ENCODE measurements around the gene EXOSC5. TPM values are rescaled to one million over a fixed set of nuclear protein-coding genes. Genes with fewer than 3 reads are reported as not detected.

EXOSC5 gene
- total and polyA plus RNA-seq, 2 donors from 2014 or later = 15.5 to 16.8 TPM

DNA sequence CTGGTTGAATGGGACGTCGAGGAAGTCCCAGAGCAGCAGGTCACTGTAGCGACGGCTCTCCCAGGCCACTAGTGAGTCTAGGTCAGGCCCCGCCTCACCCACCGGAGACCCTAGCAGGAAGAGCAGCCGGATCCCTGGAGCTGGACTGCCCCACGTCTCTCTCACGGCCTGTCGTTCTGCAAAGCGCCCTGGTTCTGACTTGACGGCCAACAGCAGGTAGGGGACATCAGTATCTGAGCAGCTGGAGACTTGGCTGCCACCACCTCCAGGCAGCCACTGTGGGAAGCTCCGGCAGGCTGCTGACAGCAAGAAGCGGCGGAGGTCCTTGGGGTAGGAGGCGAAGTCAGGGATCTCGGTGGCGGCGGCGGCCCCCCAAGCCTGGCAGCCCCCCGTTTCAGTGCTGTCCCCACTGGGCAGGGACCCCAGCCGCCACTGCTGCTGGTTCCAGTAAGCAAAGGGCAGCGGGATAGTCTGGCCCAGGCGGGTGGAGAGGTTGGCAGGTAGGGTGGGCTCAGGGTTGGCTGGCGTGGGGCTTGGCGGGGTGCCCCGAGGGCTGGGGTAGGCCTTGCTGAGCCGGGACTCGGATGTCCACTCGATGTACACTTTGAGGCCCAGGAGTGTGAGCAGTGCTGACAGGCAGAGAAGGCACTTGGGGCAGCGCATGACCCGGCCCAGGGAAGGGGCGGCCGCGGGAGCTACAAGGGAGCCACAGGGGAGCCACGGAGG is 29.1 kb upstream of the EXOSC5 start:
- FAIRE-seq = no peak
- Histone ChIP-seq H3K9ac (ENCODE audit: low read length in 3 of 3) (peak overlapping the region in 1 of 3 donors; percentile 91), H3K4me1 (ENCODE audit: control insufficient read depth in 2 of 3, insufficient read depth in 2 of 3, low read depth in 1 of 3, low read length in 3 of 3) (peaks cover 0 to 23% (median 9%) of the 10 kb centered on the region in 3 donors), H3K9me3 (ENCODE audit: control insufficient read depth in 2 of 3, insufficient read depth in 1 of 3, low read length in 3 of 3) (no peaks in the 10 kb centered on the region), H3K4me3 (ENCODE audit: low read length in 3 of 3) (peak overlapping the region; percentile 21 to 66 (median 55)), H3K27me3 (ENCODE audit: control insufficient read depth, insufficient read depth, low read length) (no peaks in the 10 kb centered on the region), H3K27ac (ENCODE audit: low read depth in 2 of 2, low read length in 2 of 2) (peak overlapping the region in 1 of 2 donors; percentile 74), H3K36me3 (ENCODE audit: control insufficient read depth in 2 of 3, insufficient read depth in 3 of 3, low read length in 3 of 3) (peaks cover 0 to 18% (median 9%) of the 10 kb centered on the region in 3 donors)
- peak in 1 of 5 donors; percentile 81 for DNase-seq
- TF ChIP-seq, protein P1, sequence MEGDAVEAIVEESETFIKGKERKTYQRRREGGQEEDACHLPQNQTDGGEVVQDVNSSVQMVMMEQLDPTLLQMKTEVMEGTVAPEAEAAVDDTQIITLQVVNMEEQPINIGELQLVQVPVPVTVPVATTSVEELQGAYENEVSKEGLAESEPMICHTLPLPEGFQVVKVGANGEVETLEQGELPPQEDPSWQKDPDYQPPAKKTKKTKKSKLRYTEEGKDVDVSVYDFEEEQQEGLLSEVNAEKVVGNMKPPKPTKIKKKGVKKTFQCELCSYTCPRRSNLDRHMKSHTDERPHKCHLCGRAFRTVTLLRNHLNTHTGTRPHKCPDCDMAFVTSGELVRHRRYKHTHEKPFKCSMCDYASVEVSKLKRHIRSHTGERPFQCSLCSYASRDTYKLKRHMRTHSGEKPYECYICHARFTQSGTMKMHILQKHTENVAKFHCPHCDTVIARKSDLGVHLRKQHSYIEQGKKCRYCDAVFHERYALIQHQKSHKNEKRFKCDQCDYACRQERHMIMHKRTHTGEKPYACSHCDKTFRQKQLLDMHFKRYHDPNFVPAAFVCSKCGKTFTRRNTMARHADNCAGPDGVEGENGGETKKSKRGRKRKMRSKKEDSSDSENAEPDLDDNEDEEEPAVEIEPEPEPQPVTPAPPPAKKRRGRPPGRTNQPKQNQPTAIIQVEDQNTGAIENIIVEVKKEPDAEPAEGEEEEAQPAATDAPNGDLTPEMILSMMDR (IDR thresholded peaks at IDR 0.05; ENCODE audit: borderline replicate concordance, extremely low read depth, insufficient read depth) = no peak
- intact Hi-C loops (cut with DNase I) = no loop called here

GRCh38 chr19:41425174-41426115 is 28.3 kb upstream of the EXOSC5 start:
- Histone ChIP-seq H3K9me3 (ENCODE audit: control insufficient read depth in 2 of 3, insufficient read depth in 1 of 3, low read length in 3 of 3) (no peaks in the 10 kb centered on the region), H3K27ac (ENCODE audit: low read depth in 2 of 2, low read length in 2 of 2) (no peak overlapping the region), H3K9ac (ENCODE audit: low read length in 3 of 3) (no peak overlapping the region), H3K36me3 (ENCODE audit: control insufficient read depth in 2 of 3, insufficient read depth in 3 of 3, low read length in 3 of 3) (peaks cover 0 to 19% (median 9%) of the 10 kb centered on the region in 3 donors), H3K4me1 (ENCODE audit: control insufficient read depth in 2 of 3, insufficient read depth in 2 of 3, low read depth in 1 of 3, low read length in 3 of 3) (peaks cover 0 to 22% (median 9%) of the 10 kb centered on the region in 3 donors), H3K27me3 (ENCODE audit: control insufficient read depth, insufficient read depth, low read length) (no peaks in the 10 kb centered on the region), H3K4me3 (ENCODE audit: low read length in 3 of 3) (no peak overlapping the region)
- intact Hi-C loops (cut with DNase I) = no loop called here
- no peak for FAIRE-seq
- TF ChIP-seq, protein P1 (IDR thresholded peaks at IDR 0.05; ENCODE audit: borderline replicate concordance, extremely low read depth, insufficient read depth) = no peak
- peak in 1 of 5 donors; percentile 69 for DNase-seq

GRCh38 chr19:41424335-41425173 is 27.4 kb upstream of the EXOSC5 start:
- intact Hi-C loops (cut with DNase I) = no loop called here
- Histone ChIP-seq H3K4me3 (ENCODE audit: low read length in 3 of 3) (no peak overlapping the region), H3K9ac (ENCODE audit: low read length in 3 of 3) (no peak overlapping the region), H3K9me3 (ENCODE audit: control insufficient read depth in 2 of 3, insufficient read depth in 1 of 3, low read length in 3 of 3) (no peaks in the 10 kb centered on the region), H3K36me3 (ENCODE audit: control insufficient read depth in 2 of 3, insufficient read depth in 3 of 3, low read length in 3 of 3) (peaks cover 2 to 28% (median 15%) of the 10 kb centered on the region in 3 donors), H3K4me1 (ENCODE audit: control insufficient read depth in 2 of 3, insufficient read depth in 2 of 3, low read depth in 1 of 3, low read length in 3 of 3) (peaks cover 0 to 22% (median 9%) of the 10 kb centered on the region in 3 donors), H3K27me3 (ENCODE audit: control insufficient read depth, insufficient read depth, low read length) (no peaks in the 10 kb centered on the region), H3K27ac (ENCODE audit: low read depth in 2 of 2, low read length in 2 of 2) (no peak overlapping the region)
- TF ChIP-seq, protein P1 (IDR thresholded peaks at IDR 0.05; ENCODE audit: borderline replicate concordance, extremely low read depth, insufficient read depth) = no peak
- no peak for FAIRE-seq
- peak in 1 of 5 donors; percentile 73 for DNase-seq

Data from kidney (tissue), 14 donors.